ENCODE measurements around the gene HOXB1.
A peak's percentile ranks its signal among the peaks of the same experiment; 100 is the strongest.
"Not testable (repeated sequence)": the region's sequence is repeated elsewhere in the genome, so short reads cannot be mapped to it uniquely, and the experiment has no call there.

The HOXB1 gene

GRCh38 chr17:48515925-48516900, 14.6 kb downstream of the HOXB1 start:
- DNase-seq, result no peak

DNA sequence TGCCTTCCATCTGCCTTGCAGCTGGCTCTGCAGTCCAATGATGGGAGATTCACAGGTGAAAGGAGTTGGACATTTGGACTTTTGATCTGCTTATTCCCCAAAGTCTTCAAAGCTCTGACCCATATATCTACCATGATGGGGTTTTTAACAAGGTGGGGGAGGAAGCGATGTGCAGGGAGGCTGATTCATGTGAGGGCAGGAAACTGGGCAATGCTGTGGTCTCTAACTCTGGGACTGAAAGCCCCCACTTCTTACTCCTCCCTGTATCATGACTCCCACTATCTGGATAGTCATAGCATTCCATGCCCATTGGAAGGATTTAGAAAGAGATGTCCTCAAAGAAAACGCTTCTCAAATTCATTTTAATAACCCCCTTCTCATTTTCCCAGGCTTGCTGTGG, 16.3 kb downstream of the HOXB1 start:
- no peak for DNase-seq

- DNase-seq, result no peak
Measured at GRCh38 chr17:48513666-48514455, 16.9 kb downstream of the HOXB1 start.

GRCh38 chr17:48513097-48513496, 17.7 kb downstream of the HOXB1 start:
- no peak for DNase-seq

DNA sequence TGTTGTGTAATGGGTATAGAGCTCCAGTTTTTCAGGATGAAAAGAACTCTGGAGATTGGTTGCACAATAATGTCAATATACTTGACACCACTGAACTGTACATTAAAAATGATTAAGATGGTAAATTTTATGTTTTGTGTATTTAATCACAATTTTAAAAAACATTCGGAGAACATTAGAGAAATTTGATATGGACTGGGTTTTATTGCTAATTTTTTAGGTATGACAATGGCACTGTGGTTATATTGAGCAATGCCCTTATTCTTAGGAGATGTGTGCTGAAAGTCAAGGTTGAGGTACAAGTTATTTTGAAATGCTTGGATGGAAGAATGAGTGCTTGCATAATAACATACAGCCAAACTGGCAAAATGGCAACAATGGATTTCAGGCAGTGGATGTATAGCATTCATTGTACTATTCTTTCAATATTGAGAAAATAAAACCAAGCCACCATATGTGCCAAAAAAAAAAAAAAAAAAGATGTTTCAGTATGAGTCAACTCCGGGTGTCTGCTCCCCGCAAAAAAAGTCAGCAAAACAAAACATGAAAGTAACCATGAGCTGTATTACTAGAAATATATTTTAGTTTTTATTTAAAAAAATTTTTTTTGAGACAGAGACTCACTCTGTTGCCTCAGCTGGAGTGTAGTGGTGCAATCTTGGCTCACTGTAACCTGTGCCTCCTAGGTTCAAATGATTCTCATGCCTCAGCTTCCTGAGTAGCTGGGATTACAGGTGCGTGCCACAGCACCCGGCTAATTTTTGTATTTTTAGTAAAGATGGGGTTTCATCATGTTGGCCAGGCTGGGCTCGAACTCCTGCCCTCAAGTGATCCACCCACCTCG, 19.8 kb downstream of the HOXB1 start:
- DNase-seq, result no peak

GRCh38 chr17:48510381-48510760, 20.4 kb downstream of the HOXB1 start:
- no peak for DNase-seq

GRCh38 chr17:48509708-48510107, 21.1 kb downstream of the HOXB1 start:
- DNase-seq, result not testable (repeated sequence)

- DNase-seq, result no peak
Measured at GRCh38 chr17:48506246-48506645, 24.6 kb downstream of the HOXB1 start.

DNA sequence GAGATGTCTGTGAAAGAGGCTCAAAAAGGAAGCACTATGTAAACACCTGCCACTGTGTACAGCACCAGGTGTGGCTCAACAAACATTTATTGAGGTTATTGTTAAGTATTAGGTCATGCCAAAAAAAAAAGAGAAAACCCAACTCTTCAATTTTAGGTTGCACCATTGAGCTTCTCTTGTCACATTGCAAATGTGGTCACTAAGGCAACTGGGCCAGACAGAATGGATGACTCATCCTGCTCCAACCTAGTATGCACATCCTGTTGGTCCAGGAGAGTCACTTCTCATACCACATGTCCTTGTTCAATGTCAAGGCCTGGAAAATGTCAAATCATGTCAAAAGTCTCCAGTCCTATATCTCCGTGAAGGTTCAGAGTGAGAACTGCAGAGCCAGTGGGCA, 25.0 kb downstream of the HOXB1 start:
- DNase-seq, result peak; percentile 56

DNA sequence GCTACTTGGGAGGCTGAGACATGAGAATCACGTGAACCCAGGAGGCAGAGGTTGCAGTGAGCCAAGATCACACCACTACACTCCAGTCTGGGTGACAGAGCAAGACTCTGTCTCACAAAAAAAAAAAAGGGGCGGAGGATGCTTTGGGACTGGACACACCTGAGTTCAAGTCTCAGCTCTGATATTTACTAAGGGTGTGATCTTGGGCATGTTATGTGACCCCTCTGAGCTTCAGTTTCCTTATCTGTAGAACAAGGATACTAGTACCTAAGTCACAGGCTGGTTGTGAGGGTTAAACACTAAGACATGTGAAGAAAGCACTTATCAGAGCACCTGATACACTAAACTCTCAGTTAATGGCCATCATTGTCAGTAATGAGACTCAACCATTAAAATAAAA, 25.9 kb downstream of the HOXB1 start:
- no peak for DNase-seq

DNA sequence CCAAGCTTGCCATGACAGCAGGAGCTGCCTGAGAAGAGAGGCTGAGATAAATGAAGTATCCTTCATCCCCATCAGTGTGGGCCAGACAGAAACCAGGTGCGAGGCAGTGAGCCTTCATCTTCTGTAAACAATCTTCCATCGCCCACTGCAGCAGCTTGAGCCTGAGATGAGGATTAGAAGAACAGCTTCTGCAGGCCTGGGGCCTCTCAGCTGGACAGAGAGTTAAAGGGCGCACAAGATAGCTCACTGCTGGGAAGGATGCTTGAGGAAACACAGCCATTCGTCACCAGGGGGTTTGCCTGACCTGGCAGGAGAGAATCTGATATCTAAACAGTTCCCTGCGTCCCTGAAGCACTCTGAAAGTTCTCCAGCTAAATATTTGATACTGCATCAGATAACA, 27.1 kb downstream of the HOXB1 start:
- DNase-seq, result no peak

GRCh38 chr17:48502901-48503300, 27.9 kb downstream of the HOXB1 start:
- DNase-seq, result no peak

DNA sequence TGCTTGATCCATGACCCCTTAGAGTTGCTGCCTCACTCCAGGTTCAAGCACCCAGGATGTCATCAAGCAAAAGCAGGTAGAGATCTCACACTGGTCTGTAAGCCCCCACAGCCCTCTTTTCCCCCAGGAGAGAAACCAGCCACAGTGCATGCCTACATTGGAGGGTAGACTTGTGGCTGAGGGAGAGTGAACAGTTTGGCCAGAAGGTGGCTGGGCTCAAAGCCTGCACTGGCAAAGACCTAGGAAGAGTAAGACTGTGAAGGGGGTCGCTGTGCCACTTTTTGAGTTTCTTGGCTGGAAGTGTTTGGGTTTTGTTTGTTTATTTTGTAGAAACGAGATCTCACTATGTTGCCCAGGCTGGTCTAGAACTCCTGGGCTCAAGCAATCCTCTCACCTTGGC, 28.5 kb downstream of the HOXB1 start:
- DNase-seq, result no peak

DNA sequence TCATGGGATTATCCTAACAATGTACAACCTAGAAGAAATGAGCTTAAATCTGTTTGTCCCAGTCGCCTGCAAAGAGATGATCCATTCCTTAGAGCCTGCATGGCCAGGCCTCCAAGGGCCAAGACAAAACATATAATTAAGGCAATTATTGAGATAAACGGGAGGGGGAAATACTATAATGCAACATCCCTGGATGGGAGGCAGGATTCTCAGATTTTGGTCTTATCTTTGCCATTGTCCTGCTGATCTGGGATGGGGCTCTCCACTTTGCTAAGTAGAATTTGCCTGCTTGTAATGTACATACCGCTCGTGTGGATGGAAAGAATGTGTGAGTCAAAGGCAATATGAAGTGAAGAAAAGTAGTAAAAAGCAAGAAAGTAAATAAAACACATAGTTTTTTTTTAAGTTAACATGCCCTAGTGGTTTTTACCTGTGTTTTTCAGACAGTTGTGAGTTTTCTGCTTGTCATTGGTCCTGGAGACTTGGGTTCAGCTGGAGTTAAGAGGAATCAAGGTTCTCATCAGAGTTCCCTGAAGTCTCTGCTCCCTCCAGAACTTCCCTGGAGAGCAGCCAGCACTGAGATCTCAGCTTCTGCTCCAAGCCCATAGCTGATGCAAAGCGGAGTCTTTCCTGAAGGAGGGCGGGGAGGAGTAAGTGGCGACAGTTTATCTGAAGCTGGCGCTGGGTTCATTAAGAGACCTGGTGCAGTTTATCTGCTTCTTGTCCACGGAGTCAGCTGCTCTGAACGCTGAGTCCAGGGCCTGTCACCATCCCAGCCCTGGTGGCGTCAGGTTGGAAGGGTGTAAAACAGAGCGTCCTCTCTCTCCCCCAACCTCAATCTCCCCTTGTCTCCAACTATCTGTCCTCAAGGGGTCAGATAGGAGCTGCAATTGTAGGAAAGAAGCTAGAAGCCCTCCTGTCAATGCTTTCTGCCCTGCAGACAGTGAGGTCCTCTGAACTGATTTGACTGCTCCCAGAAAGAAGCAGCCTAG, 30.1 kb downstream of the HOXB1 start:
- no peak for DNase-seq

- DNase-seq, result no peak
Measured at GRCh38 chr17:48499735-48500434, 30.9 kb downstream of the HOXB1 start.

DNA sequence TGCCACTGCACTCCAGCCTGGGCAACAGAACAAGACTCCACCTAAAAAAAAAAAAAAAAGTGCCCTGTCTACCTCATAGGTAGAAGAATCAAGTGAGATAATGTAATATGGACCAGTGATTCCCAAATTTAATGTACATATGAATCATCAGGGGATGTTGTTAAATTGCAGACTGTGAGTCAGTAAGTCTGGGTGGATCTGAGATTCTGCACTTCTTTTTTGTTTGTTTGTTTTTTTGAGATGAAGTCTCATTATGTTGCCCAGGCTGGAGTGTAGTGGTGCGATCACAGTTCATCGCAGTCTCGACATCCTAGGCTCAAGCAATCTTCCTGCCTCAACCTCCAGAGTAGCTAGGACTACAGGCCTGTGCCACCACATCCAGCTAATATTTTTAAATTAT, 31.6 kb downstream of the HOXB1 start:
- no peak for DNase-seq

GRCh38 chr17:48498164-48498850, 32.5 kb downstream of the HOXB1 start:
- no peak for DNase-seq

GRCh38 chr17:48497103-48497502, 33.7 kb downstream of the HOXB1 start:
- no peak for DNase-seq

GRCh38 chr17:48494335-48494734, 36.5 kb downstream of the HOXB1 start:
- DNase-seq, result no peak
